Fibroblast of skin of left quadriceps (primary cell): Measurements from ENCODE around the gene CTTNBP2.

Experiments used
- DNase-seq, 2 experiments: peaks; one replicate each; pipeline ENCODE4 v3.0.0-alpha.2; 2013; ENCODE audit warnings: low read depth in 2 of 2

Gene CTTNBP2

GRCh38 chr7:117825132-117825531 is 48.1 kb downstream of the CTTNBP2 start:
- DNase-seq, result no peak

GRCh38 chr7:117824592-117824991 is 48.6 kb downstream of the CTTNBP2 start:
- DNase-seq, result no peak

GRCh38 chr7:117819558-117819957 is 53.7 kb downstream of the CTTNBP2 start:
- DNase-seq, result no peak

- DNase-seq, result no peak
Observed at GRCh38 chr7:117818232-117818631, 55.0 kb downstream of the CTTNBP2 start.

- no peak for DNase-seq
Observed at GRCh38 chr7:117816727-117817126, 56.5 kb downstream of the CTTNBP2 start.

- no peak for DNase-seq
Observed at GRCh38 chr7:117811696-117812095, 61.5 kb downstream of the CTTNBP2 start.

GRCh38 chr7:117810642-117811512 is 62.4 kb downstream of the CTTNBP2 start:
- no peak for DNase-seq

- DNase-seq, result no peak
Observed at GRCh38 chr7:117809958-117810357, 63.3 kb downstream of the CTTNBP2 start.

GRCh38 chr7:117808910-117809705 is 64.1 kb downstream of the CTTNBP2 start:
- no peak for DNase-seq

GRCh38 chr7:117808341-117808757 is 64.9 kb downstream of the CTTNBP2 start:
- no peak for DNase-seq

- no peak for DNase-seq
Observed at GRCh38 chr7:117807676-117808075, 65.6 kb downstream of the CTTNBP2 start.

- DNase-seq, result no peak
Observed at GRCh38 chr7:117806011-117806410, 67.2 kb downstream of the CTTNBP2 start.

- no peak for DNase-seq
Observed at GRCh38 chr7:117805241-117805640, 68.0 kb downstream of the CTTNBP2 start.

GRCh38 chr7:117803476-117803875 is 69.8 kb downstream of the CTTNBP2 start:
- DNase-seq, result no peak

GRCh38 chr7:117802660-117803059 is 70.6 kb downstream of the CTTNBP2 start:
- no peak for DNase-seq

GRCh38 chr7:117800841-117801240 is 72.4 kb downstream of the CTTNBP2 start:
- no peak for DNase-seq

GRCh38 chr7:117800406-117800805 is 72.8 kb downstream of the CTTNBP2 start:
- no peak for DNase-seq

GRCh38 chr7:117796889-117797288 is 76.4 kb downstream of the CTTNBP2 start:
- DNase-seq, result no peak

- no peak for DNase-seq
Observed at GRCh38 chr7:117793976-117794375, 79.3 kb downstream of the CTTNBP2 start.

- no peak for DNase-seq
Observed at GRCh38 chr7:117793521-117793920, 79.7 kb downstream of the CTTNBP2 start.

- DNase-seq, result no peak
Observed at GRCh38 chr7:117791877-117792780, 81.1 kb downstream of the CTTNBP2 start.

- no peak for DNase-seq
Observed at GRCh38 chr7:117790731-117791130, 82.5 kb downstream of the CTTNBP2 start.
